ENCODE results near the gene WWC2. TPM values are rescaled to one million over a fixed set of nuclear protein-coding genes. Genes with fewer than 3 reads are reported as not detected.

WWC2 gene
- total RNA-seq, 1 donor from 2014 or later, result 24.6 TPM

- DNase-seq (ENCODE audit: low read depth, low spot score), result no peak
- no peaks in the 10 kb centered on the region for H3K36me3 Mint-ChIP-seq (ENCODE audit: low read depth)
- H3K27me3 Mint-ChIP-seq (ENCODE audit: low read depth), result no peaks in the 10 kb centered on the region
- peaks cover 24% of the 10 kb centered on the region for H3K4me1 Mint-ChIP-seq
- no peak overlapping the region for H3K27ac Mint-ChIP-seq (ENCODE audit: unreplicated experiment)
- no peak overlapping the region for H3K4me3 Mint-ChIP-seq
- H3K9me3 Mint-ChIP-seq, result peaks cover 4% of the 10 kb centered on the region
- TF ChIP-seq, protein P1, sequence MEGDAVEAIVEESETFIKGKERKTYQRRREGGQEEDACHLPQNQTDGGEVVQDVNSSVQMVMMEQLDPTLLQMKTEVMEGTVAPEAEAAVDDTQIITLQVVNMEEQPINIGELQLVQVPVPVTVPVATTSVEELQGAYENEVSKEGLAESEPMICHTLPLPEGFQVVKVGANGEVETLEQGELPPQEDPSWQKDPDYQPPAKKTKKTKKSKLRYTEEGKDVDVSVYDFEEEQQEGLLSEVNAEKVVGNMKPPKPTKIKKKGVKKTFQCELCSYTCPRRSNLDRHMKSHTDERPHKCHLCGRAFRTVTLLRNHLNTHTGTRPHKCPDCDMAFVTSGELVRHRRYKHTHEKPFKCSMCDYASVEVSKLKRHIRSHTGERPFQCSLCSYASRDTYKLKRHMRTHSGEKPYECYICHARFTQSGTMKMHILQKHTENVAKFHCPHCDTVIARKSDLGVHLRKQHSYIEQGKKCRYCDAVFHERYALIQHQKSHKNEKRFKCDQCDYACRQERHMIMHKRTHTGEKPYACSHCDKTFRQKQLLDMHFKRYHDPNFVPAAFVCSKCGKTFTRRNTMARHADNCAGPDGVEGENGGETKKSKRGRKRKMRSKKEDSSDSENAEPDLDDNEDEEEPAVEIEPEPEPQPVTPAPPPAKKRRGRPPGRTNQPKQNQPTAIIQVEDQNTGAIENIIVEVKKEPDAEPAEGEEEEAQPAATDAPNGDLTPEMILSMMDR (conservative IDR thresholded peaks at IDR 0.05), result no peak
Measured at GRCh38 chr4:183348706-183349659, 249.9 kb downstream of the WWC2 start.

DNA sequence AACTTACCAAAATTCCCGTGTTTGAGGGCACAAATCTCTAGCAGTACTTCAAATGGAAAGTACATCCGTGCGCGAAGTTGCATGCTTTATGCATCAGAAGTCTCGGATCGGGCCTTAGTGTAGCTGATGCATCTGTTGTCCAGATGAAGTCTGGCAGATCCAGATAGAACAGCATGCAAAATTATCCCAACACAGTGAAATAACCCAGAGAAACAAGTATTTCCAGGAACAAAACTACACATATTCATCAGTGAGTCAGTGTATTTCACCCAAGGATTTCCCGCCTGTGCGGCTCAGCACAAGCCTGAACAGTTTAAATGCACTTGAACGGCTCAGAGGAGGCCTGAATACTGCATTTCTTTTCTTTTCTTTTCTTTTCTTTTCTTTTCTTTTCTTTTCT, 250.6 kb downstream of the WWC2 start:
- Mint-ChIP-seq H3K36me3 (ENCODE audit: low read depth) (no peaks in the 10 kb centered on the region), H3K4me1 (peaks cover 24% of the 10 kb centered on the region), H3K4me3 (no peak overlapping the region), H3K27me3 (ENCODE audit: low read depth) (no peaks in the 10 kb centered on the region), H3K27ac (ENCODE audit: unreplicated experiment) (no peak overlapping the region), H3K9me3 (peaks cover 4% of the 10 kb centered on the region)
- DNase-seq (ENCODE audit: low read depth, low spot score), result no peak
- TF ChIP-seq, protein P1 (conservative IDR thresholded peaks at IDR 0.05), result no peak

GRCh38 chr4:183350317-183351071, 251.4 kb downstream of the WWC2 start:
- TF ChIP-seq, protein P1 (conservative IDR thresholded peaks at IDR 0.05), result no peak
- Mint-ChIP-seq H3K27ac (ENCODE audit: unreplicated experiment) (peak overlapping the region; percentile 60), H3K4me3 (no peak overlapping the region), H3K36me3 (ENCODE audit: low read depth) (no peaks in the 10 kb centered on the region), H3K27me3 (ENCODE audit: low read depth) (no peaks in the 10 kb centered on the region), H3K9me3 (peaks cover 4% of the 10 kb centered on the region), H3K4me1 (peaks cover 26% of the 10 kb centered on the region)
- DNase-seq (ENCODE audit: low read depth, low spot score), result no peak

DNA sequence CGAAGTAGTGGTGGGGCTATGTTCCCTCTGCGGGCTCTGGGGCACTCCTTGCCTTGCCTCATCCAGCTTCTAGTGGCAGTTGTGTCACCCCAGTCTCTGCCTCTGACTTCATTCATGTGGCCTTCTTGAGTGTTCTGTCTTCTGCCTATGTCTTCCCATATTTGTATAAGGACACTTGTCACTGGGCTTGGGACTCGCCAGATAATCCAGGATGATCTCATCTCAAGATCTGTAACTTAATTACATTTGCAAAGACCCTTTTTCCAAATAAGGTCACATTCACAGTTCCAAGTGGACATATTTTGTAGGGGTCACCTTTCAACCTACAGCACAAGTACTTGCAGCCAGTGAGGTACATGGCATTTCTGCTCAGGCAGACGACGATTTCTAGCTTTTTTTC, 253.5 kb downstream of the WWC2 start:
- H3K36me3 Mint-ChIP-seq (ENCODE audit: low read depth), result no peaks in the 10 kb centered on the region
- peaks cover 4% of the 10 kb centered on the region for H3K9me3 Mint-ChIP-seq
- H3K4me3 Mint-ChIP-seq, result no peak overlapping the region
- H3K27me3 Mint-ChIP-seq (ENCODE audit: low read depth), result no peaks in the 10 kb centered on the region
- TF ChIP-seq, protein P1 (conservative IDR thresholded peaks at IDR 0.05), result no peak
- peaks cover 31% of the 10 kb centered on the region for H3K4me1 Mint-ChIP-seq
- no peak overlapping the region for H3K27ac Mint-ChIP-seq (ENCODE audit: unreplicated experiment)
- DNase-seq (ENCODE audit: low read depth, low spot score), result no peak

- H3K4me1 Mint-ChIP-seq, result peaks cover 34% of the 10 kb centered on the region
- H3K9me3 Mint-ChIP-seq, result peaks cover 4% of the 10 kb centered on the region
- H3K27ac Mint-ChIP-seq (ENCODE audit: unreplicated experiment), result no peak overlapping the region
- H3K27me3 Mint-ChIP-seq (ENCODE audit: low read depth), result no peaks in the 10 kb centered on the region
- no peak for DNase-seq (ENCODE audit: low read depth, low spot score)
- no peaks in the 10 kb centered on the region for H3K36me3 Mint-ChIP-seq (ENCODE audit: low read depth)
- no peak overlapping the region for H3K4me3 Mint-ChIP-seq
- TF ChIP-seq, protein P1 (conservative IDR thresholded peaks at IDR 0.05), result no peak
Measured at GRCh38 chr4:183353557-183353956, 254.5 kb downstream of the WWC2 start.

Measured in neural crest cell (in vitro differentiated cells).